ENCODE results near the gene TNPO2. TPM values are rescaled to one million over a fixed set of nuclear protein-coding genes. Genes with fewer than 3 reads are reported as not detected.

TNPO2 gene
- total RNA-seq, 1 donor from 2014 or later, result 138 TPM

GRCh38 chr19:12757544-12758274 is 34.0 kb upstream of the TNPO2 start:
- TF ChIP-seq, protein P1, sequence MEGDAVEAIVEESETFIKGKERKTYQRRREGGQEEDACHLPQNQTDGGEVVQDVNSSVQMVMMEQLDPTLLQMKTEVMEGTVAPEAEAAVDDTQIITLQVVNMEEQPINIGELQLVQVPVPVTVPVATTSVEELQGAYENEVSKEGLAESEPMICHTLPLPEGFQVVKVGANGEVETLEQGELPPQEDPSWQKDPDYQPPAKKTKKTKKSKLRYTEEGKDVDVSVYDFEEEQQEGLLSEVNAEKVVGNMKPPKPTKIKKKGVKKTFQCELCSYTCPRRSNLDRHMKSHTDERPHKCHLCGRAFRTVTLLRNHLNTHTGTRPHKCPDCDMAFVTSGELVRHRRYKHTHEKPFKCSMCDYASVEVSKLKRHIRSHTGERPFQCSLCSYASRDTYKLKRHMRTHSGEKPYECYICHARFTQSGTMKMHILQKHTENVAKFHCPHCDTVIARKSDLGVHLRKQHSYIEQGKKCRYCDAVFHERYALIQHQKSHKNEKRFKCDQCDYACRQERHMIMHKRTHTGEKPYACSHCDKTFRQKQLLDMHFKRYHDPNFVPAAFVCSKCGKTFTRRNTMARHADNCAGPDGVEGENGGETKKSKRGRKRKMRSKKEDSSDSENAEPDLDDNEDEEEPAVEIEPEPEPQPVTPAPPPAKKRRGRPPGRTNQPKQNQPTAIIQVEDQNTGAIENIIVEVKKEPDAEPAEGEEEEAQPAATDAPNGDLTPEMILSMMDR (conservative IDR thresholded peaks at IDR 0.05), result peak; percentile 97

GRCh38 chr19:12756150-12756883 is 32.6 kb upstream of the TNPO2 start:
- peaks cover 4% of the 10 kb centered on the region for H3K36me3 Mint-ChIP-seq (ENCODE audit: low read depth)
- H3K27me3 Mint-ChIP-seq (ENCODE audit: low read depth), result peaks cover 31% of the 10 kb centered on the region
- H3K4me3 Mint-ChIP-seq, result peak overlapping the region; percentile 24
- TF ChIP-seq, protein P1 (conservative IDR thresholded peaks at IDR 0.05), result no peak
- H3K4me1 Mint-ChIP-seq, result peaks cover 17% of the 10 kb centered on the region
- H3K9me3 Mint-ChIP-seq, result peaks cover 4% of the 10 kb centered on the region
- DNase-seq (ENCODE audit: low read depth, low spot score), result no peak
- H3K27ac Mint-ChIP-seq (ENCODE audit: unreplicated experiment), result peak overlapping the region; percentile 57

More at GRCh38 chr19:12757544-12758274, 34.0 kb upstream of the TNPO2 start:
- peaks cover 19% of the 10 kb centered on the region for H3K27me3 Mint-ChIP-seq (ENCODE audit: low read depth)
- peaks cover 4% of the 10 kb centered on the region for H3K9me3 Mint-ChIP-seq
- H3K4me3 Mint-ChIP-seq, result peak overlapping the region; percentile 67
- DNase-seq (ENCODE audit: low read depth, low spot score), result peak; percentile 87
- peak overlapping the region; percentile 75 for H3K27ac Mint-ChIP-seq (ENCODE audit: unreplicated experiment)
- H3K4me1 Mint-ChIP-seq, result peaks cover 17% of the 10 kb centered on the region
- H3K36me3 Mint-ChIP-seq (ENCODE audit: low read depth), result peaks cover 4% of the 10 kb centered on the region

DNA sequence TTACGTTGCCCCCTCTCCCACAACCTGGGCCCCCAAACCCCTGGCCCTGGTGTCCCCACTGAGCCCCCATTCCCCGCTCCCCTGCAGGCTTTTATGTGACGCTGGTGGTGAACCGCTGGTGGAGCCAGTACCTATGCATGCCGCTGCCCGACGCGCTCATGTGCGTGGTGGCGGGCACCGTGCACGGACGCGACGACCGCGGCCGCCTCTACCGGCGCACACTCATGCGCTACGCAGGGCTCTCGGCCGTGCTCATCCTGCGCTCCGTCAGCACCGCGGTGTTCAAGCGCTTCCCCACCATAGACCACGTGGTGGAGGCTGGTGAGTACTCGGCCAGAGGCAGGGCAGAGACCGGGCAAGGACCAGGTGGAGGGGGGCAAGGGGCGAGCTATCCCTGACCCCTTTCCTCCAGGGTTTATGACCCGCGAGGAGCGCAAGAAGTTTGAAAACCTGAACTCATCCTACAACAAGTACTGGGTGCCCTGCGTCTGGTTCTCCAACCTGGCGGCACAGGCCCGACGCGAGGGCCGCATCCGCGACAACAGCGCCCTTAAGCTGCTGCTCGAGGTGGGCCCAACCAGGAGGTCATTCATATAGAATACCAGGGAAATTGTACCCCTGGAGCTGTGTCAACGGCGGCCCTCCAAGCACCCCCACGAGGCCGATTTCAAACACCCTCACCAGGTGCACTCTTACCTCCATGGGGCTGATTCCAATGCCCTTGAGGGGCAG is 30.9 kb upstream of the TNPO2 start:
- Mint-ChIP-seq H3K27me3 (ENCODE audit: low read depth) (peaks cover 46% of the 10 kb centered on the region), H3K36me3 (ENCODE audit: low read depth) (no peaks in the 10 kb centered on the region), H3K4me3 (no peak overlapping the region), H3K4me1 (peaks cover 13% of the 10 kb centered on the region), H3K27ac (ENCODE audit: unreplicated experiment) (no peak overlapping the region), H3K9me3 (no peaks in the 10 kb centered on the region)
- DNase-seq (ENCODE audit: low read depth, low spot score), result no peak
- TF ChIP-seq, protein P1 (conservative IDR thresholded peaks at IDR 0.05), result no peak

GRCh38 chr19:12752056-12752781 is 28.5 kb upstream of the TNPO2 start:
- DNase-seq (ENCODE audit: low read depth, low spot score), result no peak
- Mint-ChIP-seq H3K9me3 (no peaks in the 10 kb centered on the region), H3K27ac (ENCODE audit: unreplicated experiment) (no peak overlapping the region), H3K27me3 (ENCODE audit: low read depth) (peaks cover 55% of the 10 kb centered on the region), H3K36me3 (ENCODE audit: low read depth) (peaks cover 11% of the 10 kb centered on the region), H3K4me1 (peaks cover under 1% of the 10 kb centered on the region), H3K4me3 (no peak overlapping the region)
- TF ChIP-seq, protein P1 (conservative IDR thresholded peaks at IDR 0.05), result no peak

GRCh38 chr19:12751635-12752034 is 27.9 kb upstream of the TNPO2 start, which contains the start of gene BEST2:
Gene BEST2, plus strand, starts transcription at chr19:12751791. Its CDS starts 802 bp downstream, at chr19:12752593.
- H3K4me1 Mint-ChIP-seq, result no peaks in the 10 kb centered on the region
- no peak within 1 kb of the TSS for H3K4me3 Mint-ChIP-seq
- H3K9me3 Mint-ChIP-seq, result no peaks in the 10 kb centered on the region
- H3K27me3 Mint-ChIP-seq (ENCODE audit: low read depth), result peaks cover 55% of the 10 kb centered on the region
- no peak within 1 kb of the TSS for H3K27ac Mint-ChIP-seq (ENCODE audit: unreplicated experiment)
- TF ChIP-seq, protein P1 (conservative IDR thresholded peaks at IDR 0.05), result no peak
- peaks cover 11% of the 10 kb centered on the region for H3K36me3 Mint-ChIP-seq (ENCODE audit: low read depth)
- DNase-seq (ENCODE audit: low read depth, low spot score), result no peak
